MM.1S (cell line): Measurements from ENCODE around the gene HNMT.

Experiments
- DNase-seq: peaks from one replicate; pipeline ENCODE4 v3.0.0-alpha.2; 2015
- H2AFZ ChIP-seq: fragments of 300-600 bp; sonication (generic); 2 replicates; pipeline ENCODE4 v1.6.0; 2016; ENCODE audit warnings: antibody characterized with exemption, low read length
- H3F3A ChIP-seq: fragments of 300-600 bp; sonication (generic); 2 replicates; pipeline ENCODE4 v1.6.1; 2016; ENCODE audit warnings: mild to moderate bottlenecking, antibody characterized with exemption, low read length, moderate library complexity, mixed read lengths; ENCODE audit not compliant: insufficient read depth
- H3K27ac ChIP-seq: fragments of 300-600 bp; sonication (generic); 2 replicates; pipeline ENCODE4 v1.5.1; 2016; ENCODE audit warnings: mild to moderate bottlenecking, low read length
- H3K27me3 ChIP-seq: fragments of 300-600 bp; sonication (generic); replicated peaks from 2 replicates; pipeline ENCODE4 v1.6.0; 2016; ENCODE audit warnings: low read length; ENCODE audit not compliant: insufficient read depth
- H3K36me3 ChIP-seq: fragments of 300-600 bp; sonication (generic); replicated peaks from 2 replicates; pipeline ENCODE4 v1.6.1; 2016; ENCODE audit warnings: mild to moderate bottlenecking, low read length, mixed read lengths; ENCODE audit not compliant: insufficient read depth
- H3K4me1 ChIP-seq: fragments of 300-600 bp; sonication (generic); 2 replicates; pipeline ENCODE4 v1.6.1; 2016; ENCODE audit warnings: low read length, mixed read lengths
- H3K4me2 ChIP-seq: fragments of 300-600 bp; sonication (generic); 2 replicates; pipeline ENCODE4 v1.6.0; 2016; ENCODE audit warnings: low read depth, low read length
- H3K4me3 ChIP-seq: fragments of 300-600 bp; sonication (generic); 2 replicates; pipeline ENCODE4 v1.5.1; 2016; ENCODE audit warnings: low read length, mixed read lengths
- H3K79me2 ChIP-seq: fragments of 300-600 bp; sonication (generic); 2 replicates; pipeline ENCODE4 v1.6.1; 2016; ENCODE audit warnings: mixed run types, low read length, mixed read lengths
- H3K9ac ChIP-seq: fragments of 300-600 bp; sonication (generic); 2 replicates; pipeline ENCODE4 v1.6.1; 2016; ENCODE audit warnings: low read length, mixed read lengths
- H3K9me2 ChIP-seq: fragments of 300-600 bp; sonication (generic); replicated peaks from 2 replicates; pipeline ENCODE4 v1.6.1; 2016; ENCODE audit warnings: mild to moderate bottlenecking, low read length, mixed read lengths; ENCODE audit not compliant: insufficient read depth
- H3K9me3 ChIP-seq: fragments of 300-600 bp; sonication (generic); replicated peaks from 2 replicates; pipeline ENCODE4 v1.6.1; 2016; ENCODE audit warnings: mild to moderate bottlenecking, low read length, mixed read lengths; ENCODE audit not compliant: insufficient read depth
- H4K20me1 ChIP-seq: fragments of 300-600 bp; sonication (generic); 2 replicates; pipeline ENCODE4 v1.6.1; 2016; ENCODE audit warnings: mild to moderate bottlenecking, low read length, moderate library complexity, mixed read lengths; ENCODE audit not compliant: insufficient read depth
- EZH2 ChIP-seq: fragments of 300-600 bp; sonication (generic); optimal IDR thresholded peaks from 2 replicates; pipeline ENCODE3; 2017; ENCODE audit warnings: low read depth, mild to moderate bottlenecking, antibody characterized with exemption, low read length, mixed read lengths
- EZH2phosphoT487 ChIP-seq: fragments of 300-600 bp; sonication (generic); IDR thresholded peaks from 2 replicates; pipeline ENCODE4 v1.6.1; 2018; ENCODE audit warnings: antibody characterized with exemption, low read length
- TF ChIP-seq, protein P1 (sequence below): fragments of 300-600 bp; sonication (generic); IDR thresholded peaks from 2 replicates; pipeline ENCODE4 v1.5.1; 2016; ENCODE audit warnings: antibody characterized with exemption, low read length, mixed read lengths

Gene HNMT

GRCh38 chr2:137929519-137929916, 34.8 kb upstream of the HNMT start:
- H3K79me2 ChIP-seq: no peaks in the 10 kb centered on the region
- no peak overlapping the region for H3K27ac ChIP-seq
- H4K20me1 ChIP-seq: no peaks in the 10 kb centered on the region
- no peaks in the 10 kb centered on the region for H3K36me3 ChIP-seq
- H3K9ac ChIP-seq: no peak overlapping the region
- no peaks in the 10 kb centered on the region for H3K9me3 ChIP-seq
- no peaks in the 10 kb centered on the region for H3K9me2 ChIP-seq
- H3K4me1 ChIP-seq: no peaks in the 10 kb centered on the region
- H3K27me3 ChIP-seq: no peaks in the 10 kb centered on the region
- H3K4me3 ChIP-seq: no peak overlapping the region
- DNase-seq: no peak
- no peak for TF ChIP-seq EZH2
- TF ChIP-seq EZH2phosphoT487: no peak
- TF ChIP-seq, protein P1, sequence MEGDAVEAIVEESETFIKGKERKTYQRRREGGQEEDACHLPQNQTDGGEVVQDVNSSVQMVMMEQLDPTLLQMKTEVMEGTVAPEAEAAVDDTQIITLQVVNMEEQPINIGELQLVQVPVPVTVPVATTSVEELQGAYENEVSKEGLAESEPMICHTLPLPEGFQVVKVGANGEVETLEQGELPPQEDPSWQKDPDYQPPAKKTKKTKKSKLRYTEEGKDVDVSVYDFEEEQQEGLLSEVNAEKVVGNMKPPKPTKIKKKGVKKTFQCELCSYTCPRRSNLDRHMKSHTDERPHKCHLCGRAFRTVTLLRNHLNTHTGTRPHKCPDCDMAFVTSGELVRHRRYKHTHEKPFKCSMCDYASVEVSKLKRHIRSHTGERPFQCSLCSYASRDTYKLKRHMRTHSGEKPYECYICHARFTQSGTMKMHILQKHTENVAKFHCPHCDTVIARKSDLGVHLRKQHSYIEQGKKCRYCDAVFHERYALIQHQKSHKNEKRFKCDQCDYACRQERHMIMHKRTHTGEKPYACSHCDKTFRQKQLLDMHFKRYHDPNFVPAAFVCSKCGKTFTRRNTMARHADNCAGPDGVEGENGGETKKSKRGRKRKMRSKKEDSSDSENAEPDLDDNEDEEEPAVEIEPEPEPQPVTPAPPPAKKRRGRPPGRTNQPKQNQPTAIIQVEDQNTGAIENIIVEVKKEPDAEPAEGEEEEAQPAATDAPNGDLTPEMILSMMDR: no peak
- H3K4me2 ChIP-seq: no peak overlapping the region
- no peak overlapping the region for H2AFZ ChIP-seq
- H3F3A ChIP-seq: no peaks in the 10 kb centered on the region

DNA sequence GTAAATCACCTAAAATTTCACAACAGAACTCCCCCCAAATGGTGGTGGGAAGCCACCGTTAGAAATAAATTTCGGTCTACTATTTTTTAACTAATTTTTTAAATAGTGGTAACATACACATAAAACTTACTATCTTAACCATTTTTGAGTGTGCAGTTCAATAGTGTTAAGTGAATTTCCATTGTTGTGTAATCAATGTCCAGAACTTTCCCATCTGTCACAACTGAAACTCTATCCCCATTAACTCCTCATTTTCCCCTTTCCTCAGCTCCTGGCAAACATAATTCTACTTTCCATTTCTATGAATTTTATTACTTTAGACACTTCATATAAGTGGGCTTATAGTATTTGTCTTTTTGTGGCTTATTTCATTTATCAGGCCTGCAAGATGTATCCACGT, 34.1 kb upstream of the HNMT start:
- no peaks in the 10 kb centered on the region for H3K36me3 ChIP-seq
- H3K4me1 ChIP-seq: no peaks in the 10 kb centered on the region
- TF ChIP-seq, protein P1: no peak
- TF ChIP-seq EZH2phosphoT487: no peak
- TF ChIP-seq EZH2: no peak
- H3K27me3 ChIP-seq: no peaks in the 10 kb centered on the region
- no peak overlapping the region for H3K4me3 ChIP-seq
- DNase-seq: no peak
- no peak overlapping the region for H3K27ac ChIP-seq
- no peaks in the 10 kb centered on the region for H3K9me2 ChIP-seq
- H3K9me3 ChIP-seq: no peaks in the 10 kb centered on the region
- H2AFZ ChIP-seq: no peak overlapping the region
- no peaks in the 10 kb centered on the region for H3F3A ChIP-seq
- no peaks in the 10 kb centered on the region for H4K20me1 ChIP-seq
- no peaks in the 10 kb centered on the region for H3K79me2 ChIP-seq
- H3K9ac ChIP-seq: no peak overlapping the region
- H3K4me2 ChIP-seq: no peak overlapping the region

GRCh38 chr2:137935591-137935990, 28.7 kb upstream of the HNMT start:
- Histone ChIP-seq H3K4me3 (no peak overlapping the region), H3K36me3 (no peaks in the 10 kb centered on the region), H3K9me2 (no peaks in the 10 kb centered on the region), H3K9me3 (no peaks in the 10 kb centered on the region), H3K9ac (no peak overlapping the region), H3K79me2 (no peaks in the 10 kb centered on the region), H4K20me1 (no peaks in the 10 kb centered on the region), H3F3A (no peaks in the 10 kb centered on the region), H2AFZ (no peak overlapping the region), H3K4me2 (no peak overlapping the region), H3K27ac (no peak overlapping the region), H3K27me3 (no peaks in the 10 kb centered on the region), H3K4me1 (no peaks in the 10 kb centered on the region)
- no peak for TF ChIP-seq EZH2phosphoT487
- TF ChIP-seq, protein P1: no peak
- no peak for TF ChIP-seq EZH2
- DNase-seq: no peak

GRCh38 chr2:137937246-137937645, 27.0 kb upstream of the HNMT start:
- TF ChIP-seq EZH2phosphoT487 (no peak), EZH2 (no peak)
- TF ChIP-seq, protein P1: no peak
- H3K27ac ChIP-seq: no peak overlapping the region
- no peaks in the 10 kb centered on the region for H3K9me2 ChIP-seq
- H3K36me3 ChIP-seq: no peaks in the 10 kb centered on the region
- no peak overlapping the region for H3K4me3 ChIP-seq
- no peak overlapping the region for H2AFZ ChIP-seq
- H3K4me1 ChIP-seq: no peaks in the 10 kb centered on the region
- H3K79me2 ChIP-seq: no peaks in the 10 kb centered on the region
- no peaks in the 10 kb centered on the region for H3K9me3 ChIP-seq
- no peak for DNase-seq
- H4K20me1 ChIP-seq: no peaks in the 10 kb centered on the region
- no peak overlapping the region for H3K4me2 ChIP-seq
- no peaks in the 10 kb centered on the region for H3F3A ChIP-seq
- no peaks in the 10 kb centered on the region for H3K27me3 ChIP-seq
- no peak overlapping the region for H3K9ac ChIP-seq
